HCT116 (cell line): ENCODE data around the gene CYBRD1. TPM values are rescaled to one million over a fixed set of nuclear protein-coding genes. Genes with fewer than 3 reads are reported as not detected.

Experiments used
- ATAC-seq: fragments of 200-7000 bp; cut with Tn5 transposase; 2 replicates; pipeline ENCODE4 v1.9.1; 2020; ENCODE audit warnings: mild to moderate bottlenecking, moderate library complexity
- BruUV-seq: library from RNA; stranded (reverse); fragments of 400-500 nt; replicated peaks from 2 replicates; lab custom pipeline; 2021; lab: Mats Ljungman, UMichigan
- CTCF ChIA-PET: fragments of 300-600 bp; sonication (Branson Sonifier 250); formaldehyde crosslinking; loops from one replicate; lab custom pipeline; 2021; ENCODE audit warnings: antibody characterized with exemption; lab: Charles Lee
- POLR2A ChIA-PET: fragments of 300-600, 350-600 bp; sonication (Branson Sonifier 250); formaldehyde crosslinking; loops from one replicate; lab custom pipeline; 2021; ENCODE audit warnings: antibody characterized with exemption; lab: Charles Lee
- RAD21 ChIA-PET, 2 experiments: fragments of 300-600 bp; sonication (Branson Sonifier 250); formaldehyde crosslinking; loops; one replicate each; lab custom pipeline; 2023; ENCODE audit warnings: low total read pairs in 2 of 2; ENCODE audit not compliant: uncharacterized antibody in 2 of 2, unreplicated experiment in 2 of 2, low non-redundant PET in 1 of 2; lab: Charles Lee
- DNase-seq: peaks from one replicate; pipeline ENCODE4 v3.0.0-alpha.2; 2010; ENCODE audit warnings: low read depth, low spot score
- H2AFZ ChIP-seq: fragments of 200-600 bp; shearing (Covaris generic), sonication (generic); 2 replicates; pipeline ENCODE4 v1.6.1; 2017; ENCODE audit warnings: low read depth, mixed run types, mixed read lengths, antibody characterized with exemption, low read length; ENCODE audit not compliant: poor library complexity, severe bottlenecking
- H3K27ac ChIP-seq: 2 replicates; pipeline ENCODE4 v1.5.1; 2012; ENCODE audit warnings: low read depth, low read length
- H3K27me3 ChIP-seq: fragments of 200-600 bp; sonication (generic); 2 replicates; pipeline ENCODE4 v1.6.1; 2016; ENCODE audit warnings: mixed run types, low read length, mixed read lengths; ENCODE audit not compliant: insufficient read depth
- H3K36me3 ChIP-seq, 2 experiments: fragments of 200-500 bp in 1 of 2; fragments of 200-600 bp in 1 of 2; sonication (Bioruptor generic) in 1 of 2; sonication (generic) in 1 of 2; 2 replicates each; pipeline versions ENCODE4 v1.5.1 to v1.6.1; 2014 to 2016; ENCODE audit warnings: low read length in 2 of 2, inconsistent platforms in 1 of 2, mixed read lengths in 1 of 2, mixed run types in 1 of 2; ENCODE audit not compliant: insufficient read depth in 2 of 2, control insufficient read depth in 1 of 2
- H3K4me1 ChIP-seq, 2 experiments: fragments of 200-600 bp in 1 of 2; sonication (generic) in 1 of 2; 2 replicates each; pipeline versions ENCODE4 v1.5.1 to v1.6.1; 2012 to 2017; ENCODE audit warnings: low read length in 2 of 2, inconsistent platforms in 1 of 2, mild to moderate bottlenecking in 1 of 2, mixed read lengths in 1 of 2, mixed run types in 1 of 2, moderate library complexity in 1 of 2; ENCODE audit not compliant: insufficient read depth in 2 of 2, control insufficient read depth in 1 of 2
- H3K4me2 ChIP-seq: fragments of 200-600 bp; sonication (generic); 2 replicates; pipeline ENCODE4 v1.6.1; 2017; ENCODE audit warnings: mixed run types, low read length, mixed read lengths
- H3K4me3 ChIP-seq, 2 experiments: fragments of 200-600 bp in 1 of 2; sonication (generic) in 1 of 2; replicated peaks in 1 of 2; 2 replicates each; pipeline ENCODE4 v1.5.1; 2011 to 2016; ENCODE audit warnings: low read length in 2 of 2, control low read depth in 1 of 2, low read depth in 1 of 2, mild to moderate bottlenecking in 1 of 2, mixed read lengths in 1 of 2, mixed run types in 1 of 2
- H3K79me2 ChIP-seq: fragments of 200-600 bp; sonication (generic); 2 replicates; pipeline ENCODE4 v1.6.1; 2017; ENCODE audit warnings: mild to moderate bottlenecking, mixed run types, low read length, moderate library complexity, mixed read lengths; ENCODE audit not compliant: insufficient read depth
- H3K9ac ChIP-seq: fragments of 200-600 bp; sonication (generic); 2 replicates; pipeline ENCODE4 v1.6.1; 2016; ENCODE audit warnings: low read length, mixed read lengths
- H3K9me2 ChIP-seq: fragments of 200-600 bp; sonication (generic), shearing (Covaris generic); 2 replicates; pipeline ENCODE4 v1.6.1; 2017; ENCODE audit warnings: mixed run types, mild to moderate bottlenecking, moderate library complexity; ENCODE audit not compliant: insufficient read depth
- H3K9me3 ChIP-seq, 2 experiments: fragments of 200-500 bp in 1 of 2; fragments of 200-600 bp in 1 of 2; sonication (Bioruptor generic) in 1 of 2; sonication (generic) in 1 of 2; 2 replicates each; pipeline ENCODE4 v1.6.1; 2014 to 2017; ENCODE audit warnings: low read length in 2 of 2, mixed read lengths in 2 of 2, inconsistent platforms in 1 of 2, low read depth in 1 of 2, mild to moderate bottlenecking in 1 of 2, mixed run types in 1 of 2, moderate library complexity in 1 of 2; ENCODE audit not compliant: control insufficient read depth in 1 of 2, insufficient read depth in 1 of 2
- H4K20me1 ChIP-seq: fragments of 200-600 bp; sonication (generic), shearing (Covaris generic); 2 replicates; pipeline ENCODE4 v1.6.1; 2017; ENCODE audit warnings: mixed run types, mild to moderate bottlenecking, moderate library complexity; ENCODE audit not compliant: insufficient read depth
- CBX3 ChIP-seq: IDR thresholded peaks from 2 replicates; pipeline ENCODE4 v1.6.1; 2012; ENCODE audit warnings: low read depth
- CTCF ChIP-seq, 3 experiments: fragments of 200-600 bp in 1 of 3; sonication (generic) in 1 of 3; IDR thresholded peaks in 2 of 3; conservative IDR thresholded peaks in 1 of 3; 2 replicates each; pipeline ENCODE4 v1.5.1; 2012 to 2017; ENCODE audit warnings: low read depth in 2 of 3, low read length in 2 of 3, antibody characterized with exemption in 1 of 3, borderline replicate concordance in 1 of 3, control low read depth in 1 of 3, mild to moderate bottlenecking in 1 of 3, mixed read lengths in 1 of 3, mixed run types in 1 of 3, moderate library complexity in 1 of 3; ENCODE audit not compliant: insufficient read depth in 1 of 3
- EGR1 ChIP-seq: IDR thresholded peaks from 2 replicates; pipeline ENCODE4 v1.6.1; 2012; ENCODE audit warnings: low read depth
- EZH2phosphoT487 ChIP-seq: fragments of 200-600 bp; IDR thresholded peaks from 2 replicates; pipeline ENCODE4 v1.6.1; 2018; ENCODE audit warnings: antibody characterized with exemption, borderline replicate concordance
- MAX ChIP-seq: IDR thresholded peaks from 2 replicates; pipeline ENCODE4 v1.6.1; 2012
- POLR2A ChIP-seq: IDR thresholded peaks from 2 replicates; pipeline ENCODE4 v1.7.0; 2011; ENCODE audit warnings: borderline replicate concordance; ENCODE audit not compliant: insufficient read depth, insufficient read length; ENCODE audit errors: extremely low read depth
- POLR2AphosphoS5 ChIP-seq: IDR thresholded peaks from 2 replicates; pipeline ENCODE4 v1.6.1; 2011; ENCODE audit warnings: mild to moderate bottlenecking, low read depth, low read length, moderate library complexity
- RAD21 ChIP-seq: IDR thresholded peaks from 2 replicates; pipeline ENCODE4 v1.6.1; 2012; ENCODE audit warnings: low read depth, mild to moderate bottlenecking
- SIN3A ChIP-seq: IDR thresholded peaks from 2 replicates; pipeline ENCODE4 v1.6.1; 2012; ENCODE audit warnings: low read depth
- SRF ChIP-seq: IDR thresholded peaks from 2 replicates; pipeline ENCODE4 v1.6.1; 2012; ENCODE audit warnings: low read depth
- ZBTB33 ChIP-seq: IDR thresholded peaks from 2 replicates; pipeline ENCODE4 v1.6.1; 2011; ENCODE audit warnings: mild to moderate bottlenecking, low read length, moderate library complexity; ENCODE audit not compliant: insufficient replicate concordance; ENCODE audit errors: extremely low read depth
- ZFX ChIP-seq: fragments of 450-650 bp; IDR thresholded peaks from 2 replicates; pipeline ENCODE4 v1.6.1; 2017
- ZNF274 ChIP-seq: fragments of 200-500 bp; sonication (Bioruptor generic); IDR thresholded peaks from 2 replicates; pipeline ENCODE4 v1.6.1; 2014; ENCODE audit warnings: mild to moderate bottlenecking, low read depth, low read length, inconsistent platforms
- intact Hi-C: fragments of 100-400 bp; cut with micrococcal nuclease; formaldehyde crosslinking; loops from 2 replicates; pipeline ENCODE4 v1.10.0; 2022
- total RNA-seq: library from RNA; stranded (reverse); gene quantifications from one replicate; pipeline ENCODE4 v1.2.1, GENCODE V29; 2021; ENCODE audit not compliant: unreplicated experiment

The CYBRD1 gene
- total RNA-seq, 1 experiment from 2014 or later: 14.9 TPM

DNA sequence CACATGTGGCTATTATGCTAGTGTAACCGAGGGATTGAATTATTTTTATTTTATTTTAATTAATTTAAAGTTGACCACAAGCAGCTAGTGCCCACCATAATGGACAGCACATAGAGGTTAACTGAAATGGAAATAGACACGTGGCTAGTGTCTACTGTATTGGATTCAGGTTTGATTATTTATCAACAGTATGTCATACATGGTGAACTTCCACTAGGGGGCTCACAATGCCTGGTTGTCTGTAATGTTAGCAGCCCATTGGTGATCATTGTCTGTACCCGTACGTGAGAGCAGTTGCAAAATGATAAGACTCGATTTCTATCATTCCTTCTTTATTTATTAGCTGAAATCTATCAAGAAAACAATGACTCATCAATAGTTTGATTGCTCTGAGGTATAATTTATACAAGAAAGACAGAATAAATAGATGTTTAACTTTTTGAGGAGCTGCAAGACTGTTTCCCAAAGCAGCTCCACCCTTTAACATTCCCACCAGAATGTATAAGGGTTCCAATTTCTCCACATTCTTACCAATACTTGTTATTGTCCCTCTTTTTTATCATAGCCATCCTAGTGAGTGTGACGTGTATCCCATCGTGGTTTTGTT is 76.5 kb downstream of the CYBRD1 start:
- TF ChIP-seq CBX3 (peak; percentile 58; the same call in 1 of the 2 replicates), CTCF (IDR thresholded peaks at IDR 0.05 in 2 of 3, conservative IDR thresholded peaks at IDR 0.05 in 1 of 3; ENCODE audit: borderline replicate concordance in 1 of 3, insufficient read depth in 1 of 3, low read depth in 2 of 3, low read length in 2 of 3) (peak; percentile 56 to 74 (median 70); a peak in 5 of 6 replicates), POLR2AphosphoS5 (no peak), MAX (peak; percentile 73), SRF (no peak), RAD21 (peak; percentile 78)

DNA sequence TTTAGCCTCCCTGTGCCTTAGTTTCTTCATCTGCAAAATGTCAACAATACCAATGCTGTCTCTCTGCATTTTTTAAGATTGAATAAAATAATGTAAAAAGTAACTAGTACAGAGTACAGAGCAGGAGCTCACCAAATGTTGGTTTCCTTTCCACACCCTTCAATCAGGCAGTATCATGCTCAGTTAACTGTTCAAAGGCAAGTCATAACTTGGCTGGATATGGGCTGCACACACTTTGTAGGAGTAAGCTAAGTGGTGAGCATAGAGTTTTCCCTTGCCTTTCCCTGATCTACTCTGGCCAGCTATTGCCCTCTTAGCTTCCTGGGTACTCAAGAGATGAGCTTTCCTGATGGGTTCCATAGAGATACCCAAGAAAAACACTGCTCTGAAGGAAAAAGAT is 77.9 kb downstream of the CYBRD1 start:
- BruUV-seq: no TSS peak
- Histone ChIP-seq H3K27ac (no peak overlapping the region), H3K79me2 (no peaks in the 10 kb centered on the region), H3K9me2 (no peaks in the 10 kb centered on the region), H3K27me3 (no peaks in the 10 kb centered on the region), H3K4me3 (no peak overlapping the region), H3K9ac (no peak overlapping the region), H2AFZ (no peak overlapping the region), H3K9me3 (no peaks in the 10 kb centered on the region), H3K4me1 (peaks cover 0 to 14% of the 10 kb centered on the region in 2 experiments; a peak in 2 of 4 replicates), H3K36me3 (no peaks in the 10 kb centered on the region), H3K4me2 (no peak overlapping the region), H4K20me1 (no peaks in the 10 kb centered on the region)
- ChIA-PET CTCF (interaction anchor here (1.2 kb wide), 1 partner anchor 103 kb away, joined by 4 read pairs; no protein-coding TSS in a partner anchor), POLR2A (no interaction called here), RAD21 (no interaction called here)
- ATAC-seq: no peak
- no peak for DNase-seq
- intact Hi-C loops: no loop called here
- TF ChIP-seq ZBTB33 (no peak), ZFX (no peak), POLR2A (no peak), SIN3A (no peak), CTCF (IDR thresholded peaks at IDR 0.05 in 2 of 3, conservative IDR thresholded peaks at IDR 0.05 in 1 of 3; ENCODE audit: borderline replicate concordance in 1 of 3, insufficient read depth in 1 of 3, low read depth in 2 of 3, low read length in 2 of 3) (no peak), EZH2phosphoT487 (no peak), EGR1 (no peak), ZNF274 (no peak)

More for the DNA sequence above, 76.5 kb downstream of the CYBRD1 start:
- Histone ChIP-seq H3K4me2 (peak overlapping the region; percentile 46), H3K4me3 (no peak overlapping the region; a peak in 1 of 4 replicates), H3K9me2 (no peaks in the 10 kb centered on the region), H3K27me3 (no peaks in the 10 kb centered on the region), H3K79me2 (no peaks in the 10 kb centered on the region), H3K36me3 (no peaks in the 10 kb centered on the region), H3K9me3 (no peaks in the 10 kb centered on the region), H4K20me1 (no peaks in the 10 kb centered on the region), H3K9ac (no peak overlapping the region), H3K4me1 (peaks cover 0 to 14% of the 10 kb centered on the region in 2 experiments; a peak in 2 of 4 replicates), H2AFZ (peak overlapping the region; percentile 99), H3K27ac (no peak overlapping the region)
- DNase-seq (peak; percentile 69), ATAC-seq (peak; percentile 99)
- ChIA-PET CTCF (interaction anchor here (0.7 to 1.4 kb wide), 5 partner anchors 8 to 105 kb away, joined by 3 to 8 read pairs (median 4); no protein-coding TSS in a partner anchor), RAD21 (no interaction called here), POLR2A (no interaction called here)
- BruUV-seq: no TSS peak
- intact Hi-C loops: no loop called here
